Peyer's patch (tissue), 4 donors: ENCODE measurements around the gene HRG.

Experiments used
- POLR2A ChIP-seq, 2 donors: fragments of 450-650 bp; IDR thresholded peaks; one replicate each; pipeline ENCODE4 v1.5.1; 2017; ENCODE audit warnings: antibody characterized with exemption in 2 of 2, mild to moderate bottlenecking in 2 of 2, moderate library complexity in 2 of 2
- TF ChIP-seq, protein P1 (sequence below), 6 experiments: fragments of 450-650 bp in 4 of 6; fragments of 200-600 bp in 2 of 6; sonication (generic) in 1 of 6; IDR thresholded peaks; one replicate each; pipeline ENCODE4 v1.5.1; 2017 to 2019; ENCODE audit warnings: antibody characterized with exemption in 6 of 6, mild to moderate bottlenecking in 3 of 6, moderate library complexity in 1 of 6

DNA sequence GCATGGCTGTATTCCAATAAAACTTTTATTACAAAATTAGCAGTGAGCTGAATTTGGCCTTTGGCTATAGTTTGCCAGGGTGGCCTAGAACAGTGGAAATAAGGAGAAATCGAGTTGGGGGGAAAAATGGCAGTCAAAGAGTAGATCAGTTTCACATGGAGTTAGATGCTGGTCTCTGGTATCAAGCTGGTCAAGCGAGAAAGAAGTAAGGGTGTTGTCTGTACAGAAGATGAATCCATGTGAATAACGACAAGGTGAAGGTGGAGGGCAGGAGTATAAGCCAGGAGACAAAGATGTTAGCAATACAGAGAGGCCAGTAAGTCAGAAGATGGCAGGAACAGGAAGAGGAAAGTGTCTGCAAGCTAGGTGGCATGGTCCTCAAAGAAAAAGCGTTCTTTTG, 41.2 kb upstream of the HRG start:
- TF ChIP-seq, protein P1, sequence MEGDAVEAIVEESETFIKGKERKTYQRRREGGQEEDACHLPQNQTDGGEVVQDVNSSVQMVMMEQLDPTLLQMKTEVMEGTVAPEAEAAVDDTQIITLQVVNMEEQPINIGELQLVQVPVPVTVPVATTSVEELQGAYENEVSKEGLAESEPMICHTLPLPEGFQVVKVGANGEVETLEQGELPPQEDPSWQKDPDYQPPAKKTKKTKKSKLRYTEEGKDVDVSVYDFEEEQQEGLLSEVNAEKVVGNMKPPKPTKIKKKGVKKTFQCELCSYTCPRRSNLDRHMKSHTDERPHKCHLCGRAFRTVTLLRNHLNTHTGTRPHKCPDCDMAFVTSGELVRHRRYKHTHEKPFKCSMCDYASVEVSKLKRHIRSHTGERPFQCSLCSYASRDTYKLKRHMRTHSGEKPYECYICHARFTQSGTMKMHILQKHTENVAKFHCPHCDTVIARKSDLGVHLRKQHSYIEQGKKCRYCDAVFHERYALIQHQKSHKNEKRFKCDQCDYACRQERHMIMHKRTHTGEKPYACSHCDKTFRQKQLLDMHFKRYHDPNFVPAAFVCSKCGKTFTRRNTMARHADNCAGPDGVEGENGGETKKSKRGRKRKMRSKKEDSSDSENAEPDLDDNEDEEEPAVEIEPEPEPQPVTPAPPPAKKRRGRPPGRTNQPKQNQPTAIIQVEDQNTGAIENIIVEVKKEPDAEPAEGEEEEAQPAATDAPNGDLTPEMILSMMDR (IDR thresholded peaks at IDR 0.05) = no peak
- TF ChIP-seq POLR2A (IDR thresholded peaks at IDR 0.05) = no peak
